Lower leg skin (tissue), 4 donors: ENCODE results near the gene WDR27. TPM values are rescaled to one million over a fixed set of nuclear protein-coding genes. Genes with fewer than 3 reads are reported as not detected.

Experiments used
- DNase-seq, 2 donors: peaks; one replicate each; pipeline ENCODE4 v3.0.0-alpha.2; 2019; ENCODE audit warnings: low spot score in 2 of 2
- H3K4me3 ChIP-seq: fragments of 200-600 bp; sonication (generic); 2 replicates; pipeline ENCODE4 v1.5.1; 2017; ENCODE audit warnings: mild to moderate bottlenecking, low read depth; ENCODE audit not compliant: poor library complexity, severe bottlenecking
- POLR2A ChIP-seq, 2 donors: fragments of 450-650 bp; IDR thresholded peaks; one replicate each; pipeline ENCODE4 v1.6.1; 2016 to 2017; ENCODE audit warnings: antibody characterized with exemption in 2 of 2, mild to moderate bottlenecking in 1 of 2, moderate library complexity in 1 of 2
- WGBS, 2 donors: methylation state at CpG; one replicate each; pipeline ENCODE4 v1.1.5; 2018; 5-methylcytosine and 5-hydroxymethylcytosine counted together
- intact Hi-C: fragments of 100-400 bp; cut with DNase I; formaldehyde crosslinking; loops from one replicate; pipeline ENCODE4 v1.15.0; 2023; ENCODE audit warnings: low total_unique reads
- total RNA-seq, 4 donors: library from RNA; depleted of rRNA; stranded (reverse); fragments of >200 nt; gene quantifications; one replicate each; pipeline ENCODE4 v1.1.0, GENCODE V29; 2016
- TF ChIP-seq, protein P1 (sequence below), 3 donors: fragments of 450-650 bp; IDR thresholded peaks; one replicate each; pipeline ENCODE4 v1.5.1; 2016; ENCODE audit warnings: antibody characterized with exemption in 3 of 3, mild to moderate bottlenecking in 3 of 3, moderate library complexity in 2 of 3

Gene WDR27
- total RNA-seq, 4 donors from 2014 or later: 15.7 to 40.0 (median 19.5) TPM

DNA sequence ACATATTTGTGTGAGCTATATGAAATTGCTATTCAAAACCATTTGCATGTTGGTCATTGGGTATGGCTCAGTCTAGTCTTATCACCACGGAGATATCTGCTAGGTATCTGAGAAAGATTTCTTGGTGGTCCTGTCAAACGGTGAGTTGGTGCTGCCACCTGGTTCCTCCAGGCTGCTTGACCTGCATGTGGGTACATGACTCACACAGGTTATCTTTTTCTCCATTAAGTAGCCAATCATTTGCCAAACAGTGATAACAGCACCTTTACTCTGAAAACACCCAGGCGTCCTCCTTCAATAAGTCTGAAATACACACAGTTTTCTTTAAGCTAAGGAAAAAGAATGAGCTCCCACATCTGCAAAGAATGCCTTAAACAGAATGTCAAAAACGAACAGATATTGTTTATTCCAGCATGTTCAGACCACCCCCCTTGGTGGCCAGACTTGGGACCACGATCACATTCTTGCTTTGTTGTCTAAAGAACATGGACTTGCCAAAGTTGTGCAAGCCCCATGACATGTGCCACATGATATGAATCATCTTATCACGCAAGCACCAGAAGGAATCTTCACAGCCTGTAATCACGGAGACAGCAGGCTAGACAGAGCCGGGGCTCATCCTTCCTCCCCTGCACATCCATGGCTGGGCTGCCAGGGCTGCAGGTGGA lies 247.5 kb downstream of the WDR27 start:
- no peak overlapping the region for H3K4me3 ChIP-seq
- DNase-seq: peak; percentile 84 to 94
- intact Hi-C loops: no loop called here
- 35 to 44% methylated on average over 8 of the region's 8 CpGs for WGBS, 2 donors
- TF ChIP-seq, protein P1, sequence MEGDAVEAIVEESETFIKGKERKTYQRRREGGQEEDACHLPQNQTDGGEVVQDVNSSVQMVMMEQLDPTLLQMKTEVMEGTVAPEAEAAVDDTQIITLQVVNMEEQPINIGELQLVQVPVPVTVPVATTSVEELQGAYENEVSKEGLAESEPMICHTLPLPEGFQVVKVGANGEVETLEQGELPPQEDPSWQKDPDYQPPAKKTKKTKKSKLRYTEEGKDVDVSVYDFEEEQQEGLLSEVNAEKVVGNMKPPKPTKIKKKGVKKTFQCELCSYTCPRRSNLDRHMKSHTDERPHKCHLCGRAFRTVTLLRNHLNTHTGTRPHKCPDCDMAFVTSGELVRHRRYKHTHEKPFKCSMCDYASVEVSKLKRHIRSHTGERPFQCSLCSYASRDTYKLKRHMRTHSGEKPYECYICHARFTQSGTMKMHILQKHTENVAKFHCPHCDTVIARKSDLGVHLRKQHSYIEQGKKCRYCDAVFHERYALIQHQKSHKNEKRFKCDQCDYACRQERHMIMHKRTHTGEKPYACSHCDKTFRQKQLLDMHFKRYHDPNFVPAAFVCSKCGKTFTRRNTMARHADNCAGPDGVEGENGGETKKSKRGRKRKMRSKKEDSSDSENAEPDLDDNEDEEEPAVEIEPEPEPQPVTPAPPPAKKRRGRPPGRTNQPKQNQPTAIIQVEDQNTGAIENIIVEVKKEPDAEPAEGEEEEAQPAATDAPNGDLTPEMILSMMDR (IDR thresholded peaks at IDR 0.05): no peak
- no peak for TF ChIP-seq POLR2A (IDR thresholded peaks at IDR 0.05)

DNA sequence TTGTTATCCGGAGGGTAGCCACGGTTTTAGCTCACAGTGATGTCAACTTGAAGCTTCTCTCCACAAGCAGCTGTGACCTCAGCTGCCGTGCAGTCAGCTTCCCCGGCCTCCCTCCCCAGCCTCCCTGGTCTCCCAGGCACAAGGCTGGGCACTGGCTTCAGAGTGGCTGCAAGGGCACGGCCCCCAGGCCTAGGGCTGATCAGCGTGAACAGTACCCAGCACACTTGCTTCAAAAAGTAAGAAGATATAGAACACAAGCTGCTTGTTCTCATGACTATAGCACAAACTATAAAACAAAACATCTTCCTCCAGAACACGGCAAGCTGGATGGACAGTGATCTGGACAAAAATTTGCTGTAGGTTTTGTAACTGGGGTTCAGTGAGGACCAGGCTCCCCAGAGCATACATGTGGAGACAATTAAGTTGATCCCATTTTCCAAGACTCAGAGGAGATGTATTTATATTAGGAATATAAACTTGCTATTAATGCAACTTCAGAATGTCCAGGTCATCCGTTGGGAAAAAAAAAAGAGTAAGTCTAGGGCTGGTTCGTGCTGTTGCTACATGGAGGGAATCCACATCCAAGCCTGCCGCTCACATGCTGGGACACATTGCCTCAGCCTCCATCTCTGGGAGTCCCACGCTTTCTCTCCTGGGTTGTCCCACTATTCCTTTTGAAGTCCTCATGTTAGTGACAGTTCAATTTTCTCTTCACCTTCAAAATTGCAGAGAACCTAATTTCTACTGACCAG lies 248.8 kb downstream of the WDR27 start:
- no peak for TF ChIP-seq POLR2A (IDR thresholded peaks at IDR 0.05)
- TF ChIP-seq, protein P1 (IDR thresholded peaks at IDR 0.05): no peak
- no peak for DNase-seq
- intact Hi-C loops: no loop called here
- 62 to 71% methylated on average over 11 of the region's 11 CpGs for WGBS, 2 donors
- no peak overlapping the region for H3K4me3 ChIP-seq

DNA sequence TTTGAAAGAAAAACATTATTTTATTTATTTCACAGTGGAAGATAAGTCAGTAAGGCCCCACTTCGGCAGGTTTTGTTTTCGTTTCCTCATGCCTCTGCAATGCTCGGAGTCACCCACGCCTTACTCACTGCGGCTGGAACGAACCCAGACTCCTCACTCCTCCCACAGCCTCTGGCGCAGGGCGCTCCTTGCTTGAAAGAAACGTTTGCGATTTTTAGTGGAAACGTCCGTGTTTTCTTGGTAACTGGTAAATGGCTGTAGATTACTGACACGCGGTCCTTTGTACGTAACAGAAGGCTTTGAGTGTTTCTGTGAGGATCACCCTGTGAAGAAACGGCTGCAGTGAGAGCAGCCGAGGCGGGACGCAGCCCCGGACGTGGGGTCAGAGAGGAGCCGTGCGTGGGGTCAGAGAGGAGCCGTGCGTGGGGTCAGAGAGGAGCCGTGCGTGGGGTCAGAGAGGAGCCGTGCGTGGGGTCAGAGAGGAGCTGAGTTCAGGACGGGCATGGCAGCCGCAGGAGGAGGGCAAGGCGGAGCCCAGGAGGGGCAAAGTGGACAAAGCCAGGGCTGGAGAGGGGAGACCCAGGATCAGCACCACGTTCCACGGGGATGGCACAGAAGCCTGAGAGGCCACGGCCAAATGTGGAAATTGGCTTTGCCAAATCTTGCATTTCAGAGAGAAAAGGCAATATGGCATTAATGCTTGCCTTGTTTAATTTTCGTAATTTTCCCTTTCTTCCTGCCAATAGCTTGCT lies 249.5 kb downstream of the WDR27 start:
- TF ChIP-seq, protein P1 (IDR thresholded peaks at IDR 0.05): no peak
- intact Hi-C loops: no loop called here
- 35 to 37% methylated on average over 36 of the region's 36 CpGs for WGBS, 2 donors
- H3K4me3 ChIP-seq: peak overlapping the region; percentile 15
- DNase-seq: peak; percentile 87 to 96

DNA sequence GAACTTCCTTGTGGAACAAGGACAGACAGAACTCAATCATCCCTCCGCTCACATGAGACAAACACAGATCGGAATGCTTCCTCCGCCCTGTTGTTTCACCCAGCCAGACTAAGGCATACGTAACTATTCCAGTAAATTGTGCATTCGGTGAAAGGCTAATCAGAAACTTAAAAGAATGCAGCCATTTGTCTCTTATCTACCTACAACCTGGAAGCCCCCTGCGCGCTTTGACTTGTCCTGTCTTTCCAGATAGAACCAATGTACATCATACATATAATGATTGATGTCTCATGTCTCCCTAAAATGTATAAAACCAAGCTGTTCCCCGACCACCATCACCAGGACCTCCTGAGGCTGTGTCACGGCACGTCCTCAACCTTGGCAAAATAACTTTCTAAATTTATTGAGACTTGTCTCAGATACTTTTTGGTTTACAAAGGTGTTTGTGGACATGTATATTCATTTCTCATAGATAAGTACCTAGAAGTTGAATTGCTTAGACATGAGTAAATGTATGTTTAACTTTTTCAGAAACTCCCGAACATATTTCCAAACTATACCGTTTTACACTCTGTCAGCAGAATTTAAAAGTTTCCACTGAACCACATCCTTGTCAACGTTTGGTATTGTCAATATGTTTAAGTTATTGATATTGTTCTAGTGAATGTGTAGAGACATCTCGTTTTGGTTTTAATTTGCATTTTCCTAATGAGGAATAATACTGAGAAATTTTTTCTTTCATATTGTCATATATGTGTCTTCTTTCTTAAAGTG lies 250.6 kb downstream of the WDR27 start:
- no peak for DNase-seq
- H3K4me3 ChIP-seq: no peak overlapping the region
- 42 to 49% methylated on average over 14 of the region's 14 CpGs for WGBS, 2 donors
- no peak for TF ChIP-seq POLR2A (IDR thresholded peaks at IDR 0.05)
- TF ChIP-seq, protein P1 (IDR thresholded peaks at IDR 0.05): no peak
- intact Hi-C loops: no loop called here

DNA sequence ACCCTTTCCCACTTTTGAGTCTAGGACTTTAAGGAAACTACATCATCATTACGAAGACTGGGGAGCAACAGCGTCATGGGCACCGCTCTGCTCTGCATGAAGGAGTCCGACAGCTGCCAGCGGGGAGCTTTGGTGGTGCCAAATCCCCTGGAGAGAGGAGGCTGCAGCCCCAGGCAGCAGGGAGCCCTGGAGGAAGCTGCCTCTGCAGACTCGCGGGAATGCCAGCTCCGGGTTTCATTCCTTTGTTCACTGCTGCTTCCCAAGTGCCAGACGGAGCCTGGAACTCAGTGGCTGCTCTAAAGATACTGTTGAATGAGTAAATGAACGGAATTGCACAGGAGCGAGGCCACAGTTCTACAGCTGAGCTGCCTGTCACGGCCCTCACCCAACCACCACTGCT lies 251.7 kb downstream of the WDR27 start:
- intact Hi-C loops: no loop called here
- DNase-seq: no peak
- no peak overlapping the region for H3K4me3 ChIP-seq
- 40 to 62% methylated on average over 12 of the region's 12 CpGs for WGBS, 2 donors
- no peak for TF ChIP-seq POLR2A (IDR thresholded peaks at IDR 0.05)
- TF ChIP-seq, protein P1 (IDR thresholded peaks at IDR 0.05): no peak
